ENCODE results near the gene CHCHD10.
A peak's percentile ranks its signal among the peaks of the same experiment; 100 is the strongest.

GRCh38 chr22:23786261-23786710 lies 18.5 kb upstream of the CHCHD10 start:
- TF ChIP-seq MAX (IDR thresholded peaks at IDR 0.05) (no peak), RXRA (IDR thresholded peaks at IDR 0.05) (peak in 1 of 2 donors; percentile 21), CTCF (IDR thresholded peaks at IDR 0.05; ENCODE audit: low read depth, low read length, missing input control) (no peak), SP1 (IDR thresholded peaks at IDR 0.05) (peak; percentile 23), HNF4A (conservative IDR thresholded peaks at IDR 0.05) (no peak), ATF3 (IDR thresholded peaks at IDR 0.05) (no peak)
